ENCODE results near the gene AOPEP.
"Not testable (repeated sequence)": the region's sequence is repeated elsewhere in the genome, so short reads cannot be mapped to it uniquely, and the experiment has no call there.

AOPEP gene

GRCh38 chr9:94824411-94824810 is 97.9 kb downstream of the AOPEP start:
- 88 to 94% methylated on average over 1 to 2 of the region's 2 CpGs for WGBS, 2 experiments
- peaks cover 32% of the 10 kb centered on the region for H3K4me1 ChIP-seq (ENCODE audit: control insufficient read depth, insufficient read depth, low read length)
- no peaks in the 10 kb centered on the region for H3K36me3 ChIP-seq (ENCODE audit: control insufficient read depth, insufficient read depth, low read length)
- H3K4me3 ChIP-seq (ENCODE audit: insufficient read depth, low read depth, low read length): no peak overlapping the region
- no peaks in the 10 kb centered on the region for H3K9me3 ChIP-seq (ENCODE audit: control insufficient read depth, low read length)
- H3K27ac ChIP-seq (ENCODE audit: insufficient read depth, low read depth, low read length, poor library complexity, severe bottlenecking): no peak overlapping the region
- H3K27me3 ChIP-seq (ENCODE audit: control insufficient read depth, insufficient read depth, low read length, poor library complexity, severe bottlenecking): peaks cover 25% of the 10 kb centered on the region

GRCh38 chr9:94824913-94825610 is 98.6 kb downstream of the AOPEP start:
- H3K27ac ChIP-seq (ENCODE audit: insufficient read depth, low read depth, low read length, poor library complexity, severe bottlenecking): peak overlapping the region; percentile 48
- no peaks in the 10 kb centered on the region for H3K9me3 ChIP-seq (ENCODE audit: control insufficient read depth, low read length)
- 10 to 14% methylated on average over 11 to 12 of the region's 12 CpGs for WGBS, 2 experiments
- H3K4me1 ChIP-seq (ENCODE audit: control insufficient read depth, insufficient read depth, low read length): peaks cover 31% of the 10 kb centered on the region
- peaks cover 25% of the 10 kb centered on the region for H3K27me3 ChIP-seq (ENCODE audit: control insufficient read depth, insufficient read depth, low read length, poor library complexity, severe bottlenecking)
- H3K4me3 ChIP-seq (ENCODE audit: insufficient read depth, low read depth, low read length): no peak overlapping the region
- H3K36me3 ChIP-seq (ENCODE audit: control insufficient read depth, insufficient read depth, low read length): no peaks in the 10 kb centered on the region

GRCh38 chr9:94825611-94825958 is 99.1 kb downstream of the AOPEP start:
- Histone ChIP-seq H3K4me3 (ENCODE audit: insufficient read depth, low read depth, low read length) (no peak overlapping the region), H3K27me3 (ENCODE audit: control insufficient read depth, insufficient read depth, low read length, poor library complexity, severe bottlenecking) (peaks cover 25% of the 10 kb centered on the region), H3K36me3 (ENCODE audit: control insufficient read depth, insufficient read depth, low read length) (no peaks in the 10 kb centered on the region), H3K9me3 (ENCODE audit: control insufficient read depth, low read length) (no peaks in the 10 kb centered on the region), H3K4me1 (ENCODE audit: control insufficient read depth, insufficient read depth, low read length) (peaks cover 31% of the 10 kb centered on the region), H3K27ac (ENCODE audit: insufficient read depth, low read depth, low read length, poor library complexity, severe bottlenecking) (peak overlapping the region; percentile 30)
- WGBS, 2 experiments: 13 to 39% methylated on average over 3 to 4 of the region's 4 CpGs

GRCh38 chr9:94826044-94826443 is 99.5 kb downstream of the AOPEP start:
- Histone ChIP-seq H3K4me3 (ENCODE audit: insufficient read depth, low read depth, low read length) (no peak overlapping the region), H3K4me1 (ENCODE audit: control insufficient read depth, insufficient read depth, low read length) (peaks cover 31% of the 10 kb centered on the region), H3K36me3 (ENCODE audit: control insufficient read depth, insufficient read depth, low read length) (no peaks in the 10 kb centered on the region), H3K27me3 (ENCODE audit: control insufficient read depth, insufficient read depth, low read length, poor library complexity, severe bottlenecking) (peaks cover 25% of the 10 kb centered on the region), H3K9me3 (ENCODE audit: control insufficient read depth, low read length) (no peaks in the 10 kb centered on the region), H3K27ac (ENCODE audit: insufficient read depth, low read depth, low read length, poor library complexity, severe bottlenecking) (no peak overlapping the region)
- 88 to 89% methylated on average over 9 of the region's 9 CpGs for WGBS, 2 experiments

- Histone ChIP-seq H3K4me1 (ENCODE audit: control insufficient read depth, insufficient read depth, low read length) (peaks cover 30% of the 10 kb centered on the region), H3K27ac (ENCODE audit: insufficient read depth, low read depth, low read length, poor library complexity, severe bottlenecking) (no peak overlapping the region), H3K4me3 (ENCODE audit: insufficient read depth, low read depth, low read length) (no peak overlapping the region)
Observed at GRCh38 chr9:94826644-94827410, 100.3 kb downstream of the AOPEP start.

GRCh38 chr9:94827584-94828304 is 101.2 kb downstream of the AOPEP start:
- Histone ChIP-seq H3K9me3 (ENCODE audit: control insufficient read depth, low read length) (no peaks in the 10 kb centered on the region), H3K4me1 (ENCODE audit: control insufficient read depth, insufficient read depth, low read length) (peaks cover 24% of the 10 kb centered on the region), H3K27me3 (ENCODE audit: control insufficient read depth, insufficient read depth, low read length, poor library complexity, severe bottlenecking) (peaks cover 20% of the 10 kb centered on the region), H3K4me3 (ENCODE audit: insufficient read depth, low read depth, low read length) (no peak overlapping the region), H3K36me3 (ENCODE audit: control insufficient read depth, insufficient read depth, low read length) (no peaks in the 10 kb centered on the region), H3K27ac (ENCODE audit: insufficient read depth, low read depth, low read length, poor library complexity, severe bottlenecking) (no peak overlapping the region)
- WGBS, 2 experiments: 87% methylated on average over 7 to 8 of the region's 8 CpGs

More at GRCh38 chr9:94826644-94827410, 100.3 kb downstream of the AOPEP start:
- peaks cover 22% of the 10 kb centered on the region for H3K27me3 ChIP-seq (ENCODE audit: control insufficient read depth, insufficient read depth, low read length, poor library complexity, severe bottlenecking)
- 88 to 98% methylated on average over 2 to 3 of the region's 3 CpGs for WGBS, 2 experiments
- no peaks in the 10 kb centered on the region for H3K36me3 ChIP-seq (ENCODE audit: control insufficient read depth, insufficient read depth, low read length)
- H3K9me3 ChIP-seq (ENCODE audit: control insufficient read depth, low read length): no peaks in the 10 kb centered on the region

- 88 to 98% methylated on average over 4 of the region's 4 CpGs for WGBS, 2 experiments
- Histone ChIP-seq H3K27me3 (ENCODE audit: control insufficient read depth, insufficient read depth, low read length, poor library complexity, severe bottlenecking) (peaks cover 5% of the 10 kb centered on the region), H3K4me3 (ENCODE audit: insufficient read depth, low read depth, low read length) (no peak overlapping the region), H3K36me3 (ENCODE audit: control insufficient read depth, insufficient read depth, low read length) (no peaks in the 10 kb centered on the region), H3K4me1 (ENCODE audit: control insufficient read depth, insufficient read depth, low read length) (peaks cover 24% of the 10 kb centered on the region), H3K27ac (ENCODE audit: insufficient read depth, low read depth, low read length, poor library complexity, severe bottlenecking) (no peak overlapping the region), H3K9me3 (ENCODE audit: control insufficient read depth, low read length) (no peaks in the 10 kb centered on the region)
Observed at GRCh38 chr9:94829380-94830070, 103.0 kb downstream of the AOPEP start.

GRCh38 chr9:94830071-94830604 is 103.6 kb downstream of the AOPEP start:
- not testable (repeated sequence) for H3K27ac ChIP-seq (ENCODE audit: insufficient read depth, low read depth, low read length, poor library complexity, severe bottlenecking); H3K36me3 ChIP-seq (ENCODE audit: control insufficient read depth, insufficient read depth, low read length); H3K27me3 ChIP-seq (ENCODE audit: control insufficient read depth, insufficient read depth, low read length, poor library complexity, severe bottlenecking); H3K4me3 ChIP-seq (ENCODE audit: insufficient read depth, low read depth, low read length); H3K9me3 ChIP-seq (ENCODE audit: control insufficient read depth, low read length)
- WGBS, 2 experiments: 58 to 60% methylated on average over 3 of the region's 3 CpGs
- peaks cover 21% of the 10 kb centered on the region for H3K4me1 ChIP-seq (ENCODE audit: control insufficient read depth, insufficient read depth, low read length)

GRCh38 chr9:94833802-94834201 is 107.3 kb downstream of the AOPEP start:
- no peaks in the 10 kb centered on the region for H3K4me1 ChIP-seq (ENCODE audit: control insufficient read depth, insufficient read depth, low read length)
- no peaks in the 10 kb centered on the region for H3K36me3 ChIP-seq (ENCODE audit: control insufficient read depth, insufficient read depth, low read length)
- H3K27ac ChIP-seq (ENCODE audit: insufficient read depth, low read depth, low read length, poor library complexity, severe bottlenecking): no peak overlapping the region
- no peaks in the 10 kb centered on the region for H3K9me3 ChIP-seq (ENCODE audit: control insufficient read depth, low read length)
- H3K4me3 ChIP-seq (ENCODE audit: insufficient read depth, low read depth, low read length): no peak overlapping the region
- 94 to 98% methylated on average over 4 of the region's 4 CpGs for WGBS, 2 experiments
- H3K27me3 ChIP-seq (ENCODE audit: control insufficient read depth, insufficient read depth, low read length, poor library complexity, severe bottlenecking): no peaks in the 10 kb centered on the region
